Activated CD4-positive, CD25-positive, alpha-beta regulatory T cell treated with anti-CD3 and anti-CD28 coated beads, Interleukin-2, amount 50 U/mL, for 24 hours (primary cell): ENCODE results near the gene SPATA6L.
A peak's percentile ranks its signal among the peaks of the same experiment; 100 is the strongest.

Source experiments
- ATAC-seq, 2 donors: fragments of 150-1000 bp; cut with Tn5 transposase; one replicate each; pipeline ENCODE4 v1.10.0; 2021; ENCODE audit warnings: mild to moderate bottlenecking in 1 of 2, moderate library complexity in 1 of 2

The SPATA6L gene

DNA sequence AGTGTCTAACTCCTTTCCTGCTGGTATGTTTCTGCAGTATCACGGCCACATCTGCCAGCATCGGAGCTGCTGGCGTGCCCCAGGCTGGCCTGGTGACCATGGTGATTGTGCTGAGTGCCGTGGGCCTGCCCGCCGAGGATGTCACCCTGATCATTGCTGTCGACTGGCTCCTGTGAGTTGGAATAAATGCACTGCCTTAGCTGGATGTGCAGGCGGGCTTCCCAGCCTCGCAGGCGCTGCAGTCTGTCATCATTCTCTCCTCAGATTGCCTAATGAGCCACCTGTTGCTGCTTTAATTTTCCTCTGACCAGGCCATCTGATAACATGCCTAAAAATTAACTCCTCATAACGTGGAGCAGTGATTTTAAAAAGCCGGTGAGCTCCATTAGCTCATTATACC, 83.3 kb downstream of the SPATA6L start:
- ATAC-seq, result no peak

DNA sequence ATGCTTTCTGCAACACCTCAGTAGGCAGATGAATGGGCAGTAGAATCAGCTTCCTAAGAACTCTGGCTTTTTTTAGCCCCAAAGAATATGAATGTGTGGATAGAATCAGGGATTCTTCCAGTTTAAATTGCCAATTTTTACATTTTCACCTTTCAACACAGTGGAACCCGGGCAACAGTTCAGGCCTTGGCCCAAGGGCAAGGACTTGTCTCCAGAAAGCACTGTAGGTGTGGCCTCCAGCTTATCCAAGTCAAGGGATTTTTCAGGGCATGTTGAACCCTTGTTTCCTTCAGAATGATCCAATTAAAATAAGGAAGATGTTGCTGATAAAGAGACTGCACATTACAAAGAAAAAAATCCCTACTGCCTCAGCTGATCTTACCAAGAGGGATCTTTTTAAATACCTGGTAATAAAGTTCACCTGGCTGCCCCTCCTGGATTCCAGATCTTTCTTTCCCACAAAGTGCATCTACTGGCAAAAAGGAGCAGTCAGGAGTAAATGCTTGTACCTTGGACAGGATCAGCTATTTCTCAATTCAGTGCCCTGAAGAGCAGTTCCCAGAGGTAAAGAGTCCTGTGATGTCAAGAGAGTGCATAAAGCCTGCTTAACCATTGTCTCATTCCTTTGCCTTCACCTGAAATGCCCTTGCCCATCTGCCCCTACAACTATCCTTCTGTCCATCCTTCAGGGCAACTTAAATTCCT, 84.3 kb downstream of the SPATA6L start:
- ATAC-seq, result no peak

DNA sequence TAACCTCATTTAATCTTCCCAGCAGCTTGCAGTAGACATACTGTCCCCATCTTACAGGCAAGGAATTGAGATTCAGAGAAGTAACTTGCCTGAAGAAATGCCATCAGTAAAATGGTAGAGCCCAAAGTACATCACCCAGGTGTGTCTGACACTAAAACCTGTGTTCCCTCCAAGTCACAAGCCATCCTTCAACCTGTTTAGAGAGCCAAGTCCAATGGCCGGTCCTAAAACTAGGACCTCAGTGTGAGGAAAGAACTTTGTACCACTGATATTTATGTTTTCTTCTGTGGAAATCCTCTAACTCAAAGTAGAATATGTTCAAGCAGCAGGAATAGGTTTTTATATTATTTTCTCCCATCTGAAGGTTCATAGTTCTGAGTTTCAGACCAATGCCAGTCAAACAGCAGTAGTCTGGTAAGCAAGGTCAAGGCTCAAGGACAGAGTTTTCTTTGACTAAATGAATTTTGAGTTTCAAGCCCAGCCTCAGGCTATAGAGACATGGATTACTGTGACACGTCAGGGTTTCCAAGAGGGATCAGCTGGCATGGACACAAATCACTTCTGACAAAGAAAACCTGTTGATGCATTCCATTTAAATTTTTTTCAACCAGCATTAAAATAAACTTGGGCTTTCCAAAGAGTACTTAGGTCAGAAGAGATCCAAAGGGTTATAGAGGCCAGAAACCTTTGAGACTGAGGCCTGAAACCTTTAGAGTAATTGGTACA, 85.1 kb downstream of the SPATA6L start:
- ATAC-seq, result no peak

GRCh38 chr9:4579001-4579400, 87.3 kb downstream of the SPATA6L start:
- no peak for ATAC-seq

GRCh38 chr9:4576448-4576847, 89.8 kb downstream of the SPATA6L start:
- ATAC-seq, result no peak

DNA sequence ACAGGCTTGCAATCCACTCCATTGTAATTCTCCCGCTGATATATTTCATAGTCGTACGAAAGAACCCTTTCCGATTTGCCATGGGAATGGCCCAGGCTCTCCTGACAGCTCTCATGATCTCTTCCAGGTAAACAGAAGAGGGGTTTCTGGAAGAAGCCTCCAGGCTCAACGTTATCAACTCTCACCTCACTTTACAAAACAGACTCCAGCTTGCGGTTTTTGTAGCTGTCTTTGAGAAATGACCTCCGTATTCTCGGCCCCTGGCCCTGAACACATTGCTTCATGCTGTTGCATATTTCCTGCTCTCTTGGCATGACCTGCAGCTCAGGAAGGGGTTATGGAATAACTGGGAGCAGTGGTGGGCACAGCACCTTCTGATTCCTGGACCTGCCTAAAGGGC, 90.3 kb downstream of the SPATA6L start:
- no peak for ATAC-seq

DNA sequence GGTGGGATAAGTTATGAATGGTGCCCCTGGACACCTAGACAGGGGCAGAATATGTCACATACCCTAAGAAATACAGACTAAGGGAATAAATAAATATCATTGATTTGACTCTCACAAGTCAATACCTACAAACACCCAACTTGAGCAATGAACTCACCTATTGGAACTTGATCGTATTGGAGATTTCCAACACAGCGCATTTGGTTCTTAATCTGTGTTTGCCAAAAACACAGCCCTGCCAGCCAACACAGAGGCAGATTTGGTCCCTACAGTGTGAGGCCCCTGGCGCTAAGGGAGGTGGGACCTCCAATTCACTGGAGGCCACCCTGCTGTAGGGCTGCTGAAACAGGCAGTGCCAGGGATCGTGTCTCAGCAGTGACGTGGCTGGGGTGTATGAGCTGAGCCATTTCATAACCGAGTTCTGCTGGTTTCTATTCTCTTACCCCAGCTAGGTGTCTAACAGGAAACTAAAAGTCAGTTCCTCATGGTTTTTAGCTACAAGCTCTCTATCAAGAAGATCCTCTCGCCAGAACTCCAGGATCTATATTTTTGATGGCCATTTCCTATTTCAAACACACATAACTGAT, 91.5 kb downstream of the SPATA6L start:
- ATAC-seq, result peak in 1 of 2 donors; percentile 84

DNA sequence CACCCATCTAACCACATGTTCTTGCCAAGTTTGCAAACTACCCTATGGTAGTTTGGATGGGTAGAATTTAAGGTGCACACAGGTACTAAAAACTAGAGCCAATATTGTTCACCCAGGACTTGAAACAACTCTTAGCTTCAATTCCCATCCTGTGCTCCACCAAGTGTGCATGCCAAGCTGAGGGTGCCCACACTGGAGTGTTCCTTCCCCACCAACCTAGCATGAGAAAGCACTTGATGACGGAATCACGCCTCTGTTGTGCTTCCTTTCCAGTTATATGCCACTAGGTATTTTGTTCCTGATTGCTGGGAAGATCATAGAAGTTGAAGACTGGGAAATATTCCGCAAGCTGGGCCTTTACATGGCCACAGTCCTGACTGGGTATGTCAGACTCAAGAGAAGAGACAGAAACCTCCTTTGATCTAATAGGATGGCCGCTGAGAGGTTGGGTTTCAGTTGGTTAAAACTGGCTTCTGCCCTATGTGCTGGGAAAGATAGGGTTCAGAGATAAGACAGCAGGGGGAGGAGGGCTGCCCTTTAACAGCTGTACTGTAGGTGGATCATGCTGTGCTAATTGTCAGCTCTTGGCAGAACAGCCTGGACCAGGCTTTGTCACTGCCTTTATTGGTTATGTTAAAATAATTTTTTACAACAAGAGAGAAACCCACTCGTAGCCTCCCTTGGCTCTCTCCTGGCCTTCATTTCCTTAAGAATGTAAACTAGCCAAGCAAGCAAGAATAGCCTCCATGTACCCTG, 92.5 kb downstream of the SPATA6L start:
- ATAC-seq, result no peak

- no peak for ATAC-seq
Observed at GRCh38 chr9:4573176-4573575, 93.1 kb downstream of the SPATA6L start.

DNA sequence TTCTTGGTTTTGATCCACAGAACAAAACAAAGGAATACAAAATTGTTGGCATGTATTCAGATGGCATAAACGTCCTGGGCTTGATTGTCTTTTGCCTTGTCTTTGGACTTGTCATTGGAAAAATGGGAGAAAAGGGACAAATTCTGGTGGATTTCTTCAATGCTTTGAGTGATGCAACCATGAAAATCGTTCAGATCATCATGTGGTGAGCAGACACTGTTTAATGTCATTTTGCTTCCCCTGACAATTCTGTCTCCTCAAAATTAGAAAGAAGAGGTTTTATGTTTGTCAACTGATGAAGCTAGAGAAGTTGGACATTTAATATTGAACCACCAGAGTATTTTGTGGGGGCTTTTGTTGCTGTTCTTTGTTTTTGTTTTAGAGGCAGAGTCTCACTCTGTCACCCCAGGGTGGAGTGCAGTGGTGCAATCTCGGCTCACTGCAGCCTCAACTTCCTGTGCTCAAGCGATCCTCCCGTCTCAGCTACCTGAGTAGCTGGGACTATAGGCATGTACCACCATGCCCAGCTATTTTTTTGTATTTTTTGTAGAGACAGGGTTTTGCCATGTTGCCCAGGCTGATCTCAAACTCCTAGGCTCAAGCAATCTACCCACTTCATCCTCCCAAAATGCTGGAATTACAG, 94.0 kb downstream of the SPATA6L start:
- no peak for ATAC-seq

DNA sequence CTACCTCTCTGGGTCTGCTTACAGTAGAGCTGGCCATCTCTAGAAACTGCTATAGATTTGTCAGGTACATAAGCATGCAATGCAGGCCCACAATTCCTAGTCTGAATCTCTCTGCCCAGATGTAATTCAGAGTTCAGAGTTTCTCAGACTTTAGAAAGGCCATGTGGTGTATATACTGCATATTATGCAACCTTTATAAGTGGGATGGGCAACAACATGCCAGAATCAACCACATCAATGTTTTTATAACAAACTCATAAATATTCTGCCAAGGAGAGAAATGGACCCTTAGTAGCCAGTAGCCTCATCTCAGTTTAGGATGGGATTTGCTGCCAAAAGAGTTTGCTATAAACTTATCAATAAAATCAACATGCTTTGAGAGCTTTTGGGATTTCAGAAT, 97.2 kb downstream of the SPATA6L start:
- ATAC-seq, result no peak

- ATAC-seq, result no peak
Observed at GRCh38 chr9:4567601-4568000, 98.7 kb downstream of the SPATA6L start.

GRCh38 chr9:4566806-4567205, 99.5 kb downstream of the SPATA6L start:
- ATAC-seq, result no peak

DNA sequence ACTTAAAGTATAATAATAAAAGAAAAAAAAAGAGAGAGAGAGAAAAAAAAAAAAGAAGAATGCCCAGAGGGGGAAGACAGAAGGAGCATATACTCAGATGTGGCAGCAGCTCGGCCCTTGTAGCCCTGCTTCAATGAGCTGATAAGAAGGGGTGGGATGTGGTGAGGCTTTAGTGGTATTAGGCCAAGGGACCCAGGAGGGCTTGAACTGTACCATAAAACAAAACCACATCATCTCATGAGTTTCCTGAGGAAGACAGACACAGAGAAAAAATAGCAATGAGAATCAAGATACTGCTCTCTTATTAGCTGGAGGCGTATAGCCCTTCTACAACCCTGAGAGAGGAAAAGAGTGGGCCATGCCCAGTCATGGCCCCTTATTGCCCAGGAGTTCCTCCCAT, 103.2 kb downstream of the SPATA6L start:
- ATAC-seq, result no peak

DNA sequence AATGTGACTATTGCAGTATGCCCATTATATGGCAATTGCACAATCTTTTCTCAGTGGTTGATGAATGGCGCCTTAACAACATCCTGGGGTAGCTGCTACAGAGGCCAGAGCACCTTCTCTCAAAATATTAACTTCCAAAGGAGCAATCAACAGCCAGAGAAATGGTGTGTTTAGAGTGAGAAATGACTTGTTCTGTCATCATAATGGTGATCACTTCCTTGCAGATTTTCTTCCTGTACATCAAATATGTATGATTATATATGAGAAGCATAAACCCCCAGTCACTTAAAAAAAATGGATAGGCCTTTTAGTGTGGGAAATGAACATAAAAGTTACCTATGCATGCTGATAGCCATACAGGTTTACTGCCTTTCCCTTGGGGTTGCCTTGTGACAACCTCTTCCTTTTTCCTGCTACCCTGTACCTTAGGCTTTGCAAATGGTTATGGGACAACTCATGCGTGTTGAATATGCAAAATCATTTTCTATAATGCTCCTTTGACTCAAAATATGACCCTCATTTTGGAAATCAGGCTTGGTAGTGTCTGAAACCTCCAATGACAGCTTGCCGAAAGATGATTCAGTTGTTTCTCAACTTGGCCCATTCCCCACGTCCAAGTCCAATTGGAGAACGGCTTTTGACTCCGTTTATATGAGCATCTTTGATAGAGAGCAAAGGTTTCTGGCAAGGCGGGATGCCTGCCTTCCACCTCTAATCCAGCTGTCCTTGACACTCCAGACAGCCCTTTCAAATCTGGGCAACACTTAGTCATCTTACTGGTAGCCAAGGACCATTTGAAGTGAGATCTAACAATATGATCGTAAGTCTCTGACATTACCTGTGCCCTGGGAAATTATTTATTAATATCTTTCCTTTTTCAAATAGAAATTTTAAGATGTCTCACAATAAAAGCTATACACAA, 106.8 kb downstream of the SPATA6L start:
- no peak for ATAC-seq

- ATAC-seq, result no peak
Observed at GRCh38 chr9:4558371-4558998, 107.8 kb downstream of the SPATA6L start.

- no peak for ATAC-seq
Observed at GRCh38 chr9:4555236-4555635, 111.0 kb downstream of the SPATA6L start.

GRCh38 chr9:4553951-4554381, 112.3 kb downstream of the SPATA6L start:
- no peak for ATAC-seq

GRCh38 chr9:4550777-4551484, 115.3 kb downstream of the SPATA6L start:
- ATAC-seq, result no peak

- no peak for ATAC-seq
Observed at GRCh38 chr9:4549751-4550295, 116.5 kb downstream of the SPATA6L start.
